Embryonic facial prominence (tissue), 1 donor: ENCODE measurements around the gene RYR2.
"Not testable (repeated sequence)": the region's sequence is repeated elsewhere in the genome, so short reads cannot be mapped to it uniquely, and the experiment has no call there.

Experiments
- DNase-seq: peaks from one replicate; pipeline ENCODE4 v3.0.0-alpha.2; 2016; ENCODE audit errors: extremely low spot score

Gene RYR2

DNA sequence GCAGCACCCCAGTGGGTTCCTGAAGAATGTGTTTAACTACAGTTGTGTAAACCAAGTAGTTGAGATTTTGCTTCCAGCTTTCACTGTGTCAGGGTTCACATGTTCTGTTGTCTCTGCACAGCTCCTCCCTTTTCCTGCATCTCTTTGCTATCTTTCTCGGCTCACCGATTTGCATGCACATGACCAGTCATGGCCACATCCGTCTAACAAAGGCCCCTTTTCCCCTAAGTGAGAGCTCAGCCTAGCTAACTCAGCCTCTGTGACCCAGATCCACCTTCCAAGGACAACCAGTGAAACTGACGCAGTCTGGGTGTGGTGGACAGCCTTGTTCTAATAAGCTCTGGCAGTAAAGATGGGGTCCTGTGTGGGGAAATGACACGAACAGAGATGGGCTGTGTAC, 747.6 kb downstream of the RYR2 start:
- no peak for DNase-seq

DNA sequence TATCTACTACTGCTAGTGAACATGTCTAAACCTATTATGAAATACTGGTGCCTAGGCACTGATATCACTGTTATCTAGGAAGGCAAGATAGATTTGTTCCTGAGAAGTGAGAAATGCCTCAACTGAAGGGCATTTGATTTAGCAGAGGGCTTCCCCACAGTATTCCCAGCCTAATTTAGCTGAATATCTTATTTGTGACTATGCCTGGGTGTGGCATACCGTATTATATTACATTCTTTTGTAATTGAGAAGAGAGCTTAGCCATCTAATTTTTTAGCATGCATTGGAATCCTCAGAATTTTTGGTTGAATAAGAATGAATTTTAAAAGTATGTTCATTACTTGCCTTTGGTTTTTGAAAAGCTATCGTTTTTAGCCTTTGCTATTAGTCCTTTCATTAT, 749.6 kb downstream of the RYR2 start:
- DNase-seq: no peak

- no peak for DNase-seq
Observed at GRCh38 chr1:237792149-237792548, 750.2 kb downstream of the RYR2 start.

DNA sequence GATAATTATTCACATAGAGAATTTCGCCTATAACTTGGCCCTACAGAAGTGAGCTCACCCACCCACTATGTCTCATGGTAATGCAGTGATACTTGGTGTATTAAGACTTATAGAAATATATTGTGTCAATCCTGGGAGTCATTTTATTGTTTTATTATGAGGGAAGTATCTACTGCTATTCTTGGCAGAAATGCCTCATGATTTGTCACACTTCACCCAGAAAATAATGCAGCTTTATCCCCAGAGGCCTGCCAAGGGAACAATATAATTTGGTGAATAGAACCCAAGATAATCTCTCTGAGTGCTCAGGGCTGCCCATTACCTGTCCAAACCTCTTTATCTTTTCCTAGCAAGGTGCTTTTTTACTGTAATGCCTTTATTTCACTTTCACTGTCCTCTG, 750.7 kb downstream of the RYR2 start:
- DNase-seq: no peak

- no peak for DNase-seq
Observed at GRCh38 chr1:237794071-237794470, 752.1 kb downstream of the RYR2 start.

DNA sequence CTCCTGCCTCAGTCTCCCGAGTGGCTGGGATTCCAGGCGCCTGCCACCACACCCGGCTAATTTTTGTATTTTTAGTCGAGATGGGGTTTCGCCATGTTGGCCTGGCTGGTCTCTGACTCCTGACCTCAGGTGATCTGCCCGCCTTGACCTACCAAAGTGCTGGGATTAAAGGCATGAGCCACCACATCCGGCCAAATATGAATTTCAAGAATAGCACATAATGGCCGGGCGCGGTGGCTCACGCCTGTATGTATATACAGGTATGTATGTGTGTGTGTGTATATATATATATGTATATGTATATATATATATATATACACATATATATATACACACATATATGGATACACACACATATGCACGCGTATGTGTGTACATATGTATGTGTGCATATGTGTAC, 753.6 kb downstream of the RYR2 start:
- DNase-seq: no peak

DNA sequence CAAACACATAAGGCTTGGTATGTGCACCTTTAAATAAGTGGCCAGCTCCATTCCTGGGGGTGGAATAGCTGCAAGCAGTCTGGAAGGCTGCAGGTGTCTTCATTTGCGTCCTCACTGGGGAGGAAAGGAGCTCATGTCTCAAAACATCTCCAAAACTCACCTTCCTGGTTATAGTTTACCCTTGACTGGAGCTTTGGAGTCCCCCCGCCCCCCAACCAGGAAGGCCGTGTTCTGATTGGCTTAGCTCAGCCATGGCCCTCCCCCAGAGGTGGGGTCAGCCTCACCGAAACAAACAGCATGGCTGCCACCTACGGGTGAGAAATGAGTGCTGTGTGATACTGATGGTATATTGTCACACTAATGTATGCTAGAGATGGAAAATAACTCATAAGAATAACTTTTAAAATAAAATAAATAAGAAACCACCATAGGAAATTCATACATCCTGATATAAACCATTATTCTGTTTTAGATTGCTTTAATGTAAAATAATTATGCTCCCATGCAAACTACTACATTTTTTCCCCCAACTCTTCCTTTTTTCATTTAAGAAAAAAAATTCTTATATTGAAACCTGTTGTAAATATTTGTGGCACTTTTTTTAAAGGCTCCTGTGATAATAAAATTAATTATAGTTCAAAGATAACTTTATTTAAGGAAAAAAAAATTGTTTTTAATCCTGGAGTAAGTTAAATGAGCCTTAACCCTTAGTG, 757.9 kb downstream of the RYR2 start:
- DNase-seq: no peak

DNA sequence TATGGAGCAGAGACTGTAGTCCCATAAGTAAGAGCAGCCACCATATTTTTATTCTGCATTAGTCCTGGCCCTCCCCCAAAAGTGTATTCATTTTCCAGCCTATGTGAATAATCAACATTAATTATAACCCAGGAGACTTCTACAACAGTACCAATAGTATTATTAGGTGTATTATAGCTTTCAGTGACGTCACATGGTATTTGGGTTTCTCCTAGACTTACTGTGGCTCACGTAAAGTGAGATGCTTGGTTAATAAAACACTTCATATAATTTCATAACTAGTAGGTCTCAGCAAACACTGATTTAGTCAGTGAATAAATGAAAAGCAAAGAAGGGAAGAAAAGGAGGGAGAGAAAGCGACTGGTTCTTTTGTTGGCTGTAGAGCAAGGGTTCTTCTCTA, 762.5 kb downstream of the RYR2 start:
- no peak for DNase-seq

GRCh38 chr1:237809099-237809498, 767.1 kb downstream of the RYR2 start:
- DNase-seq: no peak

GRCh38 chr1:237811633-237812032, 769.6 kb downstream of the RYR2 start:
- no peak for DNase-seq

DNA sequence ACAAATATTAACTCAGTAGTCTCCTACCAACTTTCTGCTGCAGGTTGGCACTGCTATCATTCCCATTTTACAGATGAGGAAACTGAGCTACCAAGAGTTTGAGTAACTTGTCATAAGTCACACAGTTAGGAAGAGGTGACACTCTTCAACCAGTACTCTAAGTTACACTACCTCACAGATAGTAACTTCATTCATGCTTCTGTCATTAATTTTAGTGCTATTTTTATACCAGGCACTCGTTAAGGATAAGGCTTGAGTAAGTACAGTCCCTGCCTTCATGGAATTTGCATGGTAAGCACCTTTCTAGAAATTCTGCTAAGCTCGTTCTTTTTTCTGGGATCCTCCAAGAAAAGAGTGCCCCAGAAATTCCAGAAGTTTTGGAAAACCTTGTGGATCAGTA, 770.1 kb downstream of the RYR2 start:
- no peak for DNase-seq

DNA sequence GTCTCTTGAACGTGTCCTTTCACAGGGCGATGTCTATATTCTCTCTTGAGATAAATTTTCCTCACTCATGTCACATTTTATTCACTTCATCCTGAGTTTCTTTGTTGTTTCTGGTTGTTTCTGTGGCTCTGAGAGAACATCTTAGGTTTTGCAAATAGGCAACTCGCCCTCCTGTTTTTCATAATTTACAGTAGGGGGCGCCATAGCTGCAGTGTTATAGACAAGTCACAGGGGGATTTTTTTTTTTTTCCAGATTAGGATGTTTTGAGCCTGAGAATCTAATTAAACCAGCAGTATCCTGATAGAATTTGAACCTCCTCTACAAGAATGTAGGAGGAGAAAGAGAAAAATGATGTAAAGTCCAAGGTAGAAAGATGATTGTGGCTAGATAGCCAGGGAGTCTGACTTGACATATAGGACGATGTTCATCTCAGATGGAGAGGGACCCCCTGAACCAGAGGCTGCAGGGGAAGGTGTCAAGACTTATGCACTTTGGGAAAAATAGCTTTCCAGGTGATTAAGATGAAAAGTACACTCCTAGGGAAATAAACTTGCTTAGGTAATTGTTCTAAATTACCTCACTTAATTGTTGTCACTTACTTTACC, 772.4 kb downstream of the RYR2 start:
- no peak for DNase-seq

GRCh38 chr1:237817277-237817676, 775.3 kb downstream of the RYR2 start:
- no peak for DNase-seq

DNA sequence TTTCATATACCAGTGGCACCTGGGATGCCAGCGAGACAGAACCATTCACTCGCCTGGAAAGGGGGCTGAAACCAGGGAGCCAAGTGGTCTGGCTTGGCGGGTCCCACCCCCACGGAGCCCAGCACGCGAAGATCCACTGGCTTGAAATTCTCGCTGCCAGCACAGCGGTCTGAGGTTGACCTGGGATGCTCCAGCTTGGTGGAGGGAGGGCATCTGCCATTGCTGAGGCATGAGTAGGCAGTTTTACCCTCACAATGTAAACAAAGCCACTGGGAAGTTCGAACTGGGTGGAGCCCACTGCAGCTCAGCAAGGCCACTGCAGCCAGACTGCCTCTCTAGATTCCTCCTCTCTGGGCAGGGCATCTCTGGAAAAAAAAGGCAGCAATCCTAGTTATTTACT, 778.6 kb downstream of the RYR2 start:
- DNase-seq: not testable (repeated sequence)

DNA sequence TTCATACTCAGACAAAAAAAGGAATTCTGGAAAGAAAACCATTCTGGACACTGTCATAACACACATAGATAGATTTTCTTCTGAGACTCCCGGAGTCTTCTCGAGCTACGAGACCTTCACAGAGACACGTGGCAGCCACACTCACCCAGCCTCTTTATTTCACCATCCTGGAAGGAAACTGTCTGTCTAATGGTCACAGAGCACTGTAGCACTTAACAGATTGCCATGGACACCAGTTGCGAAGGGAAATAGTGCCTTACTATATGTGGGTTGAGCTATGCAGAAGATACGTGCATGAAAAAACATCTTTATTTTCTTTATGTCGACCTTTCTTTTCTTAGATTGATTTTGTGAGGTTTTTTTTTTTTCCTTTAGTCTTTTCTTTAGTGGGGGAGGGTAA, 790.9 kb downstream of the RYR2 start:
- DNase-seq: no peak

GRCh38 chr1:237834048-237834447, 792.1 kb downstream of the RYR2 start:
- DNase-seq: no peak

DNA sequence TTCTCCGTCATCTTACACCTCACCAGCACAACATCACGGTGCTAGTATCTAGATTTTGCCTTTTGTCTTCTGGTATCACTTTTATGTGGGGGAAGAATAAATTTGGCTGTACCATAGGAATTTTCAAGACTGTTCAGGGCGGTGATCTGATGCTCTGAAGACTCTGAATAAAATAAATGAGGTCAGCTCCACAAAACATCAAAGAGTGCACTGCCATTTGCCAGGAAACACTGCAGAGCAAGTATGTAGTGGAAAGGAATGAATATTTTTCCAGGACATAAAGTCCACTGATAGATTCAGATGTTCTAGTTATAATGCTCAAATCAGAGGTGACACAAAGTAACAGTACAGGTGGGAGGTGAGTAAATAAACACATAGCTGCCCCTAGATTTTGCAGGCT, 792.5 kb downstream of the RYR2 start:
- DNase-seq: no peak

GRCh38 chr1:237838320-237838719, 796.3 kb downstream of the RYR2 start:
- DNase-seq: no peak

DNA sequence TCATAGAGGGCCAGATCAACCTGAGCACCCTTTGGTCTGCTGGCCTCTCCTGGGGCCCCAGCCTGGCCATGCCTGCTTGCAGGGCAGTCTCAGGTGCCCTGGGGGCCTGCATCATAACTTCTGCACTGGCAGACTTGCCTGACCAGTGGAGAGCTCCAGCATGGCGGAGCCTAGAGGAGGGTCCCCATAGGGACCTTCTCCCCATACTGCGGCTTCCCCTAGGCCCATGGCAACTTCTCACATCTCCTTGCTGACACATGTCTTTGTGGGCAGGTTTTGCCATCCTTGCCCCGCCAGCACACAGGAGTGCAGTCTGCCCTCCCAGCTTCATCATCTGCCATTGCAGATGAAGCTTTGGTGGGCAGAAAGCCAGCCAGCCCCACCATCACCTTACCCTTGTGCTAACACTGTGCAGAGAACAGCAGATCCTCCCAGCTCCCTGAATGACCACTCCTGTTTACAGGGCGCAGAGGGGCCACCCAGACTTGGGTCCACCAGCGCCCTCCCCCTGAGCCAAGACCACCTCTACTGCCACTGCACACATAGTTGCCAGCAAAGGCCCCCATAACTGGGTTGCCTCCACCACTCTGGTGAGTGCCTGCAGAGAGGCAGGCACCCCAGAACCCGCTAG, 797.0 kb downstream of the RYR2 start:
- DNase-seq: no peak

GRCh38 chr1:237841485-237841884, 799.5 kb downstream of the RYR2 start:
- no peak for DNase-seq

- DNase-seq: not testable (repeated sequence)
Observed at GRCh38 chr1:237843516-237843915, 801.5 kb downstream of the RYR2 start.

DNA sequence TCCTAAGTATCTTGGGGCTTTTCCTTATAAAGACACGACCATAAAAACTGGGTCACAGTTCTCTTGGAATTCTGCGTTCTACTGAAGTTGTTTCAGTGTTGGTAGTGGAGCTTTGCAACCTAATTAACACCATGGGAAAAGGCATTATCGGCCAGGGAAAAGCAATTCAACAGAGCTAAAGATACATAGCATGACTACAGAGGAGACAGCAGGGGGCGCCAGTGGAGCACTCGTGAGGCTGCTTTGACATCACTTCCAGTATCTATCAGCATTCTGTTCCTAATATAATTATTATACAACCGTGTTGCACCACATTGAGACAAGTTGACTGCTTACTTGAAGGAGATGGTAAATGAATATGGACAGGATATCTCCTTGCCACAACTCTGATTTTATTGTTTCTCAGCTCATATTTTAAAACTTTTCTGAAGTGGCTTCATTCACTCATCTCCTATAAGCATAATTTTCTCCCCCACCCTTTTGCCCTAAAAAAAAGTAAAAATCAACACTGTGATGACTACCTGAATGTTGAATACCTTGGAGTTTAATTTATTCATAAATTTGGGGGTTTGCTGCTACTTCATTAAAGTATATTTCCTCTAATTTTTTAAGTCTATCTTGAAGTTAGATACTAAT, 809.3 kb downstream of the RYR2 start:
- no peak for DNase-seq

- DNase-seq: no peak
Observed at GRCh38 chr1:237852342-237852741, 810.4 kb downstream of the RYR2 start.
